Neutrophil (primary cell): ENCODE data around the gene TGIF2.

Experiments
- H3K27ac ChIP-seq: fragments of 200-600 bp; sonication (generic); 2 replicates; pipeline ENCODE4 v1.5.1; 2016; ENCODE audit warnings: mild to moderate bottlenecking, moderate library complexity
- H3K27me3 ChIP-seq: fragments of 200-600 bp; sonication (generic); 2 replicates; pipeline ENCODE4 v1.6.0; 2016; ENCODE audit warnings: mild to moderate bottlenecking
- H3K36me3 ChIP-seq: fragments of 200-600 bp; sonication (generic); 2 replicates; pipeline ENCODE4 v1.5.1; 2017
- H3K4me1 ChIP-seq, 2 experiments: fragments of 200-600 bp in 1 of 2; sonication (generic) in 1 of 2; 1 replicate in 1 of 2; 2 replicates in 1 of 2; pipeline versions ENCODE4 v1.5.1 to v1.6.1; 2013 to 2016; ENCODE audit warnings: low read depth in 1 of 2, low read length in 1 of 2, mild to moderate bottlenecking in 1 of 2, moderate library complexity in 1 of 2; ENCODE audit not compliant: control insufficient read depth in 1 of 2, insufficient read depth in 1 of 2
- H3K4me3 ChIP-seq, 2 experiments: fragments of 200-600 bp in 1 of 2; sonication (generic) in 1 of 2; 1 replicate in 1 of 2; 2 replicates in 1 of 2; pipeline ENCODE4 v1.5.1; 2013 to 2016; ENCODE audit warnings: low read depth in 1 of 2, low read length in 1 of 2, mild to moderate bottlenecking in 1 of 2, moderate library complexity in 1 of 2
- H3K9me3 ChIP-seq: fragments of 200-600 bp; sonication (generic); 2 replicates; pipeline ENCODE4 v1.5.1; 2016
- CTCF ChIP-seq: fragments of 200-600 bp; sonication (generic); IDR thresholded peaks from 2 replicates; pipeline ENCODE4 v1.5.1; 2016; ENCODE audit warnings: antibody characterized with exemption

Gene TGIF2

GRCh38 chr20:36624068-36624943 is 50.9 kb downstream of the TGIF2 start:
- H3K4me3 ChIP-seq: no peak overlapping the region
- no peaks in the 10 kb centered on the region for H3K9me3 ChIP-seq
- no peaks in the 10 kb centered on the region for H3K27me3 ChIP-seq
- H3K4me1 ChIP-seq: peaks cover 4 to 5% of the 10 kb centered on the region in 2 experiments
- peaks cover 25% of the 10 kb centered on the region for H3K36me3 ChIP-seq
- H3K27ac ChIP-seq: peak overlapping the region; percentile 29
- TF ChIP-seq CTCF: no peak

- Histone ChIP-seq H3K4me1 (peaks cover 10 to 11% of the 10 kb centered on the region in 2 experiments), H3K27me3 (no peaks in the 10 kb centered on the region), H3K9me3 (no peaks in the 10 kb centered on the region), H3K4me3 (no peak overlapping the region), H3K27ac (no peak overlapping the region), H3K36me3 (peaks cover 25% of the 10 kb centered on the region)
- no peak for TF ChIP-seq CTCF
These were observed 51.5 kb downstream of the TGIF2 start for GRCh38 chr20:36624944-36625324.

GRCh38 chr20:36628076-36628475 is 54.7 kb downstream of the TGIF2 start:
- Histone ChIP-seq H3K36me3 (peaks cover 13% of the 10 kb centered on the region), H3K9me3 (no peaks in the 10 kb centered on the region)

GRCh38 chr20:36629719-36630681 is 56.6 kb downstream of the TGIF2 start:
- H3K9me3 ChIP-seq: no peaks in the 10 kb centered on the region
- TF ChIP-seq CTCF: no peak
- H3K27ac ChIP-seq: peak overlapping the region; percentile 62
- peak overlapping the region in 1 of 2 experiments; percentile 9 for H3K4me3 ChIP-seq
- H3K36me3 ChIP-seq: no peaks in the 10 kb centered on the region
- peaks cover 37 to 41% of the 10 kb centered on the region in 2 experiments for H3K4me1 ChIP-seq
- no peaks in the 10 kb centered on the region for H3K27me3 ChIP-seq

More at GRCh38 chr20:36628076-36628475, 54.7 kb downstream of the TGIF2 start:
- Histone ChIP-seq H3K27ac (no peak overlapping the region), H3K27me3 (no peaks in the 10 kb centered on the region), H3K4me1 (peaks cover 37 to 41% of the 10 kb centered on the region in 2 experiments), H3K4me3 (no peak overlapping the region)
- TF ChIP-seq CTCF: no peak

GRCh38 chr20:36631646-36632045 is 58.2 kb downstream of the TGIF2 start:
- Histone ChIP-seq H3K9me3 (no peaks in the 10 kb centered on the region), H3K36me3 (no peaks in the 10 kb centered on the region), H3K27me3 (no peaks in the 10 kb centered on the region)

More at GRCh38 chr20:36631646-36632045, 58.2 kb downstream of the TGIF2 start:
- Histone ChIP-seq H3K27ac (peak overlapping the region; percentile 62), H3K4me3 (no peak overlapping the region), H3K4me1 (peaks cover 37 to 41% of the 10 kb centered on the region in 2 experiments)
- TF ChIP-seq CTCF: no peak
